Gastrocnemius medialis (tissue), 4 donors: ENCODE data around the gene SORBS2. TPM values are rescaled to one million over a fixed set of nuclear protein-coding genes. Genes with fewer than 3 reads are reported as not detected.

Source experiments
- ATAC-seq, 2 donors: fragments of 150-250 bp; one replicate each; pipeline ENCODE4 v1.9.1; 2016
- DNase-seq, 2 donors: peaks; one replicate each; pipeline ENCODE4 v3.0.0-alpha.2; 2019
- H3K27ac ChIP-seq, 4 donors: fragments of 200-600 bp; sonication (generic); 1 replicate in 1 of 4; 2 replicates in 3 of 4; pipeline ENCODE4 v1.5.1; 2016 to 2018; ENCODE audit warnings: mild to moderate bottlenecking in 2 of 4, moderate library complexity in 1 of 4
- H3K27me3 ChIP-seq, 3 donors: fragments of 200-600 bp; sonication (generic) in 2 of 3; 1 replicate in 1 of 3; 2 replicates in 2 of 3; pipeline versions ENCODE4 v1.5.1 to v1.6.0; 2016 to 2019; ENCODE audit warnings: mild to moderate bottlenecking in 1 of 3, moderate library complexity in 1 of 3
- H3K36me3 ChIP-seq, 2 donors: fragments of 200-600 bp; sonication (generic) in 1 of 2; one replicate each; pipeline ENCODE4 v1.5.1; 2017 to 2018
- H3K4me1 ChIP-seq, 2 donors: fragments of 200-600 bp; sonication (generic) in 1 of 2; one replicate each; pipeline ENCODE4 v1.5.1; 2016 to 2017; ENCODE audit warnings: mild to moderate bottlenecking in 2 of 2
- H3K4me3 ChIP-seq, 4 donors: fragments of 200-600 bp; sonication (generic) in 3 of 4; 1 replicate in 1 of 4; 2 replicates in 3 of 4; pipeline ENCODE4 v1.5.1; 2016 to 2019; ENCODE audit warnings: mild to moderate bottlenecking in 2 of 4
- H3K9me3 ChIP-seq, 3 donors: fragments of 200-600 bp; sonication (generic) in 2 of 3; 1 replicate in 1 of 3; 2 replicates in 2 of 3; pipeline ENCODE4 v1.5.1; 2016 to 2019
- POLR2A ChIP-seq, 2 donors: fragments of 450-650 bp; IDR thresholded peaks; one replicate each; pipeline ENCODE4 v1.6.1; 2017; ENCODE audit warnings: antibody characterized with exemption in 2 of 2, mild to moderate bottlenecking in 2 of 2, moderate library complexity in 2 of 2
- in situ Hi-C, 4 donors: fragments of 200-750 bp; cut with MboI; loops; one replicate each; pipeline versions ENCODE4 v1.15.0 to v1.8.0; 2017; ENCODE audit warnings: low sequenced_read_pairs in 4 of 4
- intact Hi-C: fragments of 100-400 bp; cut with DNase I; formaldehyde crosslinking; loops from one replicate; pipeline ENCODE4 v1.15.1; 2023; ENCODE audit warnings: low total_unique reads
- total RNA-seq, 4 donors: library from RNA; depleted of rRNA; stranded (reverse); fragments of >200 nt; gene quantifications; one replicate each; pipeline versions ENCODE4 v1.1.0 to v1.2.3, GENCODE V29; 2016
- TF ChIP-seq, protein P1 (sequence below), 5 experiments: fragments of 450-650 bp in 3 of 5; fragments of 200-600 bp in 2 of 5; sonication (generic) in 2 of 5; IDR thresholded peaks in 4 of 5; conservative IDR thresholded peaks in 1 of 5; 1 replicate in 4 of 5; 2 replicates in 1 of 5; pipeline ENCODE4 v1.5.1; 2016 to 2019; ENCODE audit warnings: antibody characterized with exemption in 5 of 5, mild to moderate bottlenecking in 3 of 5, moderate library complexity in 3 of 5

Gene SORBS2
- total RNA-seq, 4 donors from 2014 or later, result 15.3 to 64.5 (median 17.4) TPM

GRCh38 chr4:185761352-185762235 is 50.4 kb downstream of the SORBS2 start:
- in situ Hi-C loops (no loop called here), intact Hi-C loops (no loop called here)
- H3K27ac ChIP-seq, result peak overlapping the region in 2 of 4 donors; percentile 46 to 61
- no peaks in the 10 kb centered on the region for H3K9me3 ChIP-seq
- H3K27me3 ChIP-seq, result no peaks in the 10 kb centered on the region
- no peak overlapping the region for H3K4me3 ChIP-seq
- peak; percentile 44 to 66 for ATAC-seq
- H3K4me1 ChIP-seq, result no peaks in the 10 kb centered on the region
- TF ChIP-seq POLR2A (IDR thresholded peaks at IDR 0.05), result no peak
- TF ChIP-seq, protein P1, sequence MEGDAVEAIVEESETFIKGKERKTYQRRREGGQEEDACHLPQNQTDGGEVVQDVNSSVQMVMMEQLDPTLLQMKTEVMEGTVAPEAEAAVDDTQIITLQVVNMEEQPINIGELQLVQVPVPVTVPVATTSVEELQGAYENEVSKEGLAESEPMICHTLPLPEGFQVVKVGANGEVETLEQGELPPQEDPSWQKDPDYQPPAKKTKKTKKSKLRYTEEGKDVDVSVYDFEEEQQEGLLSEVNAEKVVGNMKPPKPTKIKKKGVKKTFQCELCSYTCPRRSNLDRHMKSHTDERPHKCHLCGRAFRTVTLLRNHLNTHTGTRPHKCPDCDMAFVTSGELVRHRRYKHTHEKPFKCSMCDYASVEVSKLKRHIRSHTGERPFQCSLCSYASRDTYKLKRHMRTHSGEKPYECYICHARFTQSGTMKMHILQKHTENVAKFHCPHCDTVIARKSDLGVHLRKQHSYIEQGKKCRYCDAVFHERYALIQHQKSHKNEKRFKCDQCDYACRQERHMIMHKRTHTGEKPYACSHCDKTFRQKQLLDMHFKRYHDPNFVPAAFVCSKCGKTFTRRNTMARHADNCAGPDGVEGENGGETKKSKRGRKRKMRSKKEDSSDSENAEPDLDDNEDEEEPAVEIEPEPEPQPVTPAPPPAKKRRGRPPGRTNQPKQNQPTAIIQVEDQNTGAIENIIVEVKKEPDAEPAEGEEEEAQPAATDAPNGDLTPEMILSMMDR (IDR thresholded peaks at IDR 0.05 in 4 of 5, conservative IDR thresholded peaks at IDR 0.05 in 1 of 5), result no peak
- no peaks in the 10 kb centered on the region for H3K36me3 ChIP-seq
- no peak for DNase-seq

DNA sequence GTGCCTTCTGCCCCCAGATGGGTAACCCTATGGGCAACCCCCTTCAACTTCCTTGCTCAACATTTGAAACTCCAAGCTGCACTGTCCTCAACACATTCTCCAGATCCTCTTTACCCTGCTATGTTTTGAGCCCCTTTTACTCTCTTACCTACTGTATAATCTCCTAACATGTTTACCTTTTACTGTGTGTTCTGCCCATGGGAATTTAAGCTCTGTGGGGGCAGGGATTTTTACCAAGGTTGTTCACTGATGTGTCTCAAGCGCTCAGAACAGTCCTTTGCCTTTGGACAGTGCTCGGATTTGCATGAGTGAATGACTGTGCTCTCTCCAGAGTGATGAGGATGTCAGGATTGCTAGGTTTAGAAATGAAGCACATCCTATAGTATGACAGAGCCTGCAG is 53.2 kb downstream of the SORBS2 start:
- no peaks in the 10 kb centered on the region for H3K36me3 ChIP-seq
- H3K4me3 ChIP-seq, result no peak overlapping the region
- DNase-seq (no peak), ATAC-seq (no peak)
- H3K27me3 ChIP-seq, result no peaks in the 10 kb centered on the region
- no peak overlapping the region for H3K27ac ChIP-seq
- TF ChIP-seq, protein P1 (IDR thresholded peaks at IDR 0.05 in 4 of 5, conservative IDR thresholded peaks at IDR 0.05 in 1 of 5), result no peak
- no peaks in the 10 kb centered on the region for H3K9me3 ChIP-seq
- intact Hi-C loops, result no loop called here
- H3K4me1 ChIP-seq, result no peaks in the 10 kb centered on the region
- in situ Hi-C loops, result no loop called here

GRCh38 chr4:185755451-185755850 is 56.5 kb downstream of the SORBS2 start:
- Histone ChIP-seq H3K27me3 (no peaks in the 10 kb centered on the region), H3K4me3 (no peak overlapping the region), H3K36me3 (no peaks in the 10 kb centered on the region), H3K27ac (no peak overlapping the region), H3K4me1 (no peaks in the 10 kb centered on the region), H3K9me3 (no peaks in the 10 kb centered on the region)
- in situ Hi-C loops (no loop called here), intact Hi-C loops (no loop called here)
- no peak for TF ChIP-seq POLR2A (IDR thresholded peaks at IDR 0.05)
- TF ChIP-seq, protein P1 (IDR thresholded peaks at IDR 0.05 in 4 of 5, conservative IDR thresholded peaks at IDR 0.05 in 1 of 5), result no peak
- ATAC-seq, result no peak
- no peak for DNase-seq

DNA sequence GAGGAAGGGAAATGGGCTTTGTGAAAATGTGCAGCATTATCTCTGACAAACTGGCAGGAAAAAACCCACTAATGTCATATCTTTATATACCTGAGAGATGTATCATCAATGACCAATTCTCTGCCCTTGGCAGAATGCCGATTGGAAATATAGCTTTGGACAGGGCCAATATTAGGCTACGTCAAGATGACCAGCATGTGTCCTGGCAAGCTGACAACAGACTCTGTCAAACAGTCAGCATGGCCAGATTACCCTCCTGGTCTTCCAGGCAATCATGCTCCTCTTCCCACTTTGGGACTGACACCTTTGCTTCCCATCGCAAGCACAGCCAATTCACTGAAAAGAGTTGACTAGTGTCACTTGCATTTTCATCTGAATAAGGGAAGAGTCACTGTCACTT is 57.0 kb downstream of the SORBS2 start:
- Histone ChIP-seq H3K27ac (no peak overlapping the region), H3K27me3 (no peaks in the 10 kb centered on the region), H3K36me3 (no peaks in the 10 kb centered on the region), H3K4me1 (no peaks in the 10 kb centered on the region), H3K9me3 (no peaks in the 10 kb centered on the region), H3K4me3 (no peak overlapping the region)
- ATAC-seq (no peak), DNase-seq (no peak)
- no peak for TF ChIP-seq POLR2A (IDR thresholded peaks at IDR 0.05)
- TF ChIP-seq, protein P1 (IDR thresholded peaks at IDR 0.05 in 4 of 5, conservative IDR thresholded peaks at IDR 0.05 in 1 of 5), result no peak
- intact Hi-C loops (no loop called here), in situ Hi-C loops (no loop called here)
